Stimulated activated CD4-positive, alpha-beta T cell treated with anti-CD3 and anti-CD28 coated beads, Interleukin-12 subunit alpha, Interleukin-12 subunit beta, amount 100 ng/mL, for 48 hours (primary cell): ENCODE results near the gene NR2C2.
"Not testable (repeated sequence)": the region's sequence is repeated elsewhere in the genome, so short reads cannot be mapped to it uniquely, and the experiment has no call there.

Experiments used
- DNase-seq, 3 donors: peaks; one replicate each; pipeline ENCODE4 v3.0.0-alpha.2; 2020; ENCODE audit warnings: low read depth in 2 of 3, low spot score in 1 of 3

NR2C2 gene

DNA sequence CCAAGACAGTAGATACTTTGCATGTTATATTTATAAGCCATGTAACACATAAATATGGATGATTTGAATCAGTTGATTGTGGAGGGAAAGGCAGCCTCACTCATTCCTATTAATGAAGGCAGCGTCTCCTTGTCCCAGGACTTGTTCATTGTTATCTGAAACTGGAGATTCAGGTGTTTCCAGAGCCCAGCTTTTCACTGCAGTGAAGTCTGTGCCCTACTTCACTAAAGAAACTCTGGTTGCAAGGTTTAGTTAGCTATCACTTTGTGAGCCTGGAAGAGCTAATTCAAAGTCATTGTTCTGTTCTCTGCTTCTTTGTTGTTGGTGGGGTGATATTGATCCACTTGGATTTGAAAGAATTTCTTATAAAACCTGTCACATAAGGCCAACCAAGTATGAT is 9.8 kb downstream of the NR2C2 start:
- DNase-seq: no peak

DNA sequence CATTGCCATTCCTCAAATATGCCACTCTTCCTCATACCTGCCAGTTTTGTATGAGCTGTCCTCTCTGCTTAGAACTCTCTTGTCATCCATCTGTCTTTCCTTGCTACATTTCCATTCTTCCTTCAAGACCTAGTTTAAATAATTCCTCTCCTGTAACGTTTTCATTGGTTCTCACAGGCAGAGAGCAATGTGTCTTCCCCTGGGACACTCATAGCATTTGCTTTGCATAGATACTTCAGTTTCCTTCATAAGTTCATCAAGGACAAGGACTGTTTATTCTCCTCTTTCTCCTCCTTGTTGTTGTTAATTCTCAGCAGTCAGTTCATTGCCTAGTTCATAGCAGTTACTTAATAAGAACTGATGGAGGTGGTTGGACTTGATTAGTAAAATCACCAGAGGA is 10.5 kb downstream of the NR2C2 start:
- DNase-seq: no peak

DNA sequence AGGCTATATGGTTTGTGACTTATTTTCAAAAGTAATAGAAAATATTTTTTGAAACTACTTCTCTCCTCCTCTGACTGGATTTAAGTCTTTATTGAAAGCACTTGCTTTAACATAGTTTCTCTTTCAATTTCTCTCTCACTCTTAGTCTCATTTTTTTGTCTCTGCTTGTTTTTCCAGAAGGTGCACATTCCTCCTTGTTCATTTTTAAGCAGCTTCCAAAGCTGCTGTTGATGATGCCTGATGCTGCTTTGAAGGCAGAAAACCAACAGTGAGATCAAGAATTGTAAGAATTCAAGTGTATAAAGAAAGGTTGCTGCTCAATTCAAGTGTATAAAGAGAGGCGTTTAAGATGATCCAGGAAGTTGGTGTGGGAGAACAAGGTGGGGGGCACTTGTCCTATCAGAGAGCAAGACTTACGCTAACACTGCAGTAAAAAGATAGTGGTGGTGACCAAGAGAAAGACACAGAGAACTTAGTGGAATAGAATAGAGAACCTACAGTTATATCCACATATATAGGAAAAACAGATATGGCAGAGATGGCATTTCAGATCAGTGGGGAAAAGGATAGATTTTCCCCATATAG is 12.1 kb downstream of the NR2C2 start:
- no peak for DNase-seq

DNA sequence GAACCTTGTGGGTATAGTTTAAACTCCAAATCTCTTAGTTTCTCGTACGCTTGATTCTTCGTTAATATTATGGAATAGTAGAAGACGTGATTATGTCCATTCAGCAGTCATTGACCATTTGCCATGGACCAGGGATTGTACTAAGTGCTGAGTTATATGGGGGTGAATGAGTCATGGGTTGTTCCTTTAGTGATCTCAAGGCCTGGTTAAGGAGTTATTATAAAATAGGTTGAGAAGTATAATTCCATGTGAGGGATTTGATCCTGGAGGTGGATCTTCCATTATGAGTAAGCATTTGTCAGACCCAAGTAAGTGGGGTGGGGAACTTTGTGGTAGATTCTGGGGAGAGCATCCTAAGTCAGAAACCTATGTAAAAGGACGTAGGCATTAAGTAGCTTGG is 15.4 kb downstream of the NR2C2 start:
- DNase-seq: no peak

DNA sequence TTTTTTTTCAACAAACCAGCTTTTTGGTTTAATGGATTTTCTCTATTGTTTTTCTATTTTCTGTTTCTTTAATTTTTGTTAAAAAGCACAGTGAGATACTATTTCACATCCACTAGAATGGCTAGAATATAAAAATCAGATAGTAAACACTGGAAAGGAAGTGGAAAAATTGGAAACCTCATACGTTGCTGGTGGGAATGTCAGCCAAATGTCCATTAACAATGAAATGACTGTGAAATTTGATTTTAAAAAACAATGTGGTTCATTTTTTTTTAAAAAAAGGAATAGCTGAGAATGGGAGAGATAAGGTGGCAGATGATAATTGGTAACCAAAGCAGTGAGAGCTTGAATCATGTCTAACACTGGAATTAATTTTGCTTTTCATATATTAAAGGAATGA is 19.9 kb downstream of the NR2C2 start:
- no peak for DNase-seq

DNA sequence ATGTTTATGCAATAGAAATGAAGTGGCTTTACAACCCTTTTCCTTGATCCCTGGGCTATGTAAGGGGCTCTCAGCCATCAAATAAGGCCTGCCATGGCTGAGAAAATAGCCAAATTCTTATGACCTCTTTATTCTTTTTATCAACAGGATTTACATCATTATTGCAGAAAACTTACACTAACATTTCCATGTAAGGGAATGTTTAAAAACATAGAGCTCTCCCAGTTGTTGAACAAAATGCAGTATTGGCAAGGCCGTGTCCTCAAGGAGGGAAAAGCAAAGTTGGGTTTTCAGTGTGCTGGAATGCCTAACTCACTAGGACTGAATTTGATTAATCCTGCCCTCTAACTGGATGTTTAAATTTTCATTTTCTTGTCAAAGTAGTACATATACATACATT is 22.3 kb downstream of the NR2C2 start:
- DNase-seq: no peak

DNA sequence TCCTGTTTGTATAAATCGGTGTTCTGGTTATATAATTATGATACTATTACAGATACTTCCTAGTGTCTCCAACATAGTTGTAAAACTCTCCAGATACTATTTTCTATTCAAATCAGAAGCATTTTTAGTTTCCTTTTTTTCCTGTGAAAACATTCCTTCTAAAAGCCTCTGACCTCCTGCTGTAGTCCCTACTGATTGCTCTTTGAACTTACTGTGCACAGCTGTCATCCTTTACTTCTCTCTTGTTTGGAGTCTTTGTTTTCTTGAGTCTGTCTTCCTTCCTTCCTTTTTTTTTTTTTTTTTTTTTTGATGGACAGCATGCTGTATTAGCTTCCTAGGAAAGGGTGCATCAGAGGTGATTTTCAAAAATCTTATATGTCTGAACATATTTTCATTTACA is 28.9 kb downstream of the NR2C2 start:
- DNase-seq: no peak

DNA sequence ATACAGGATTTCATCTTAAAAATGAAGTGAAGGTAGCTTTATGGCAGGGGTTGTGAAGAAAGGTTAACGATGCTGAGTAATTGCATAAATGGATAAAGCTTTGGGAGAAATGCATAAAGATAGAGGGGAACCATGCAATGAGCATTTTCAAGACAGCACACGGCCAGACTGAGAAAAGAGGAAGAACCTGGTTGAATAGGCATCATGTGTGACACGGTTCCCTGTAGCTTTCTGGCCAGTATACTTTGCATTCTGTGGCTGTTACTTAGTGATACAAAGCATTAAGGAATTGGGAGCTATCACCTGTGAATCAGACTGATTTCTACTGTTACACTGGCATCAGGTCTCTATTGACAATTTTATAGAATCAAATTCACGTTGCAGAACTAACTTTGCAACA is 33.3 kb downstream of the NR2C2 start:
- DNase-seq: no peak

DNA sequence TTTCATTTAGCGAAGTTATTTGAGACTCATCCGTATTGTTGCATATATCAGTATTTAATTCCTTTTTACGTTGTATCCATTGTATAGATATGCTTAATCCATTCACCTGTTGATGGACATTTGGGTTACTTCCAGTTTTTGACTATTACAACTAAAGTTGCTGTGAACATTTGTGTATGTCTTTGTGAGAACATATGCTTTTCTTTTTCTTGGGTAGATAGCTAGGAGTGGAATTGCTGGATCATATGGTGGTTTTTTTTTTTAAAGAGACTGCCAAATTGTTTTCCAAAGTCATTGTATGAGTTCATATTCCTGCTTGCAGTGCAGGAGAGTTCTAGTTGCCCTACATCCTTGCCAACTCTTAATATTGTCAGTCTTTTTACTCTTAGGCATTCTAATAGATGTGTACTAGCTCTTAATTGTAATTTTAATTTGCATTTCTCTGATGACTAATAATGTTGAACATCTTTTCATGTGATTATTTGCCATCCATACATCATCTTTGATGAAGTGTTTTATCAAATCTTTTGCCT is 37.3 kb downstream of the NR2C2 start:
- no peak for DNase-seq

DNA sequence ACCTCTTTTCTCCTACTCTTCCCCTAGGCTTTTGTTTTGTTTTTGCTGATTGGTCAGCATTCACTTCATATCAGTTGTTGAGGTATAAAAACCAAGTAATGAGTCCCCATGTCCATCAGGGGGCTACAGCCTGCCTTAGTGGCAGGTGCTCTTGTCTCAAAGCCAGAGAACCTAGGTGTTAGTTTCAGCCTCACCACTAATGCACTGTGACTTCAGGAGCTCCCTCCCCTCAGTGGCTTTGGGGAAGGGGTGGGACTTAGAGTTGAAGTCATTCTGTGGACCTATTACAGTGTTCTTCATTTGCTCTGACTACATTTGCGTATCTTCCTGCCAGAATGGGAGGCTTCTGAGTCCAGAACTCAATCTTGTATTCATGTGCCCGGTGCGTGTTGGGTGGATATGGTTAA is 41.6 kb downstream of the NR2C2 start:
- peak; percentile 5 to 31 (median 24) for DNase-seq

DNA sequence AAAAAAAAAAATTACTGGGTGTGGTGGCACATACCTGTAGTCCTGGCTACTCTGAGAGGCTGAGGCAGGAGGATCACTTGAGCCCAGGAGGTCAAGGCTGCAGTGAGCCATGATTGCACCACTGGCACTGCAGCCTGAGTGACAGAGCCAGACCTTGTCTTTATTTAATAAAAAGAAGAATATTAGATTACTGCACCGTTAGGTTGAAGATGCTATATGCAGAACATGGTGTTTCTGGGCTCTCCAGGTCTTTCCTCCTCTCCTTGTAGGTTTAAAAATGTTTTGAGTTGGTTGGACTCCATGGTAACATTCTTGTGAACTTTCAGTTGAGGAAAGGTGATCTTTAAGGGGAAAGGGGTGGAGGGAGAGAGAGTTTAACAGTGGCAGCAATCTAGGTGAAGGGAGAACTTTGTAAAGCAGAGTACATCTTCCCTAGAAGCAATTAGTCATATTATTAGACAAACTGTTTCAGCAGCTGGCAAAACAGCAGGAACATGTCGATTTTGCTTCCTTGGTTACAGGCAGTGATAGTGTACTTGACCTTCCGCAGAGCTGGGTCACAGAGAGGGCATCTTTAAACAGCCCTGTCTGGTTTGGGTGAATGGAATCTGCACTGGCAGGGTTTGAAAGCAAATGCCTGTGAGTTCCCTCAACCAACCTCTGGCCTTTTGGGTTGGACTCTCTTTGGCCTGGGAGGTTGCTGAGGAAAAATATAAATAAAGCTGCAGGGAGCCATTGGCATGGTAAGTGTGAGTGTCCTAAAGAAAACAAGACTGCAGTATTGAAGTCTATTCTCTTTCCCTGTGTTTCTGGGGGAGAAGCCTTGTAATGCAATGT is 42.8 kb downstream of the NR2C2 start:
- DNase-seq: no peak

DNA sequence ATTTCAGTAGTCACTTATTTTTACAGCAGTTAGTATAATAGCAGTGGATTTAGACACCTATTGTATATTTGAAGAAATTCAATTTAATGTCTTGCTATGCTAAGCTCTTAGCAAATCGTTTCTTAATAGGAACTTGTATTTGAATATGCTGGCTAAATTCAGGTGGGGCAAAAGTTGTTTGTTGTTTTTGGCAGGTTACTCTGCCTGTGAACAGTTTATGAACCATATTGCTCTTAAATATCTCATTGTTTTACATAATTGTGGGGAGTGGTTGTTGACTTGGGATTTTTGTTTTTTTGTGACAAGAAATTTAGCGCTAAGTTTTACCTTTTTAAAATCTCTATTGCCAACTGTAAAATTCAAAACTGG is 43.4 kb downstream of the NR2C2 start:
- DNase-seq: no peak

DNA sequence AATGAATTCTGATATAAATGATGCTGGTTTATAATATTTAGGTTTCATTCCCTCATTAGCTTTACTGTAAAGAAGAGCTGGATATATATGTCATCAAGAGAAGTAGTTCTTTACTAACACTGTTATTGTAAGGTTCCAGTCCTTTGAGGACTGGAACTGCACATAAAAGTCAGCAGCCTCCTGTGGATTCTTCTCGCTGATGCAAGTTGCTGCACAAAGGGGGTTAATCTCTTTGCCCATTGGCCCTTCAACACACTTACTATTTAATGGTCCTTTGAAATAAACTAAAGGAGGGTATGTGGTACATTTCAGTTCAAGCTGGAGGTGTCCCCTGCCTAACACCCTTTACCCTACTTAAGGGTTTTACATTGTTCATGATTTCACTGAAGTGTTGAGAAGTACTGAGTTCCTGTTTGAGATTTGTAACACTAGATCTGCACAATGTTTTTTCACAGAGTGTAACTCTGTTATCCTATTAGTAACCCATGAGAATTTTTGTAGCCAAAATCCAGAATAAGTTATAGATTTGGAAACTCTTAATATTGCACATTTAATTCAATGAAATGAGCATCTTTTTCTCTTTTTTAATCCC is 43.9 kb downstream of the NR2C2 start:
- no peak for DNase-seq

DNA sequence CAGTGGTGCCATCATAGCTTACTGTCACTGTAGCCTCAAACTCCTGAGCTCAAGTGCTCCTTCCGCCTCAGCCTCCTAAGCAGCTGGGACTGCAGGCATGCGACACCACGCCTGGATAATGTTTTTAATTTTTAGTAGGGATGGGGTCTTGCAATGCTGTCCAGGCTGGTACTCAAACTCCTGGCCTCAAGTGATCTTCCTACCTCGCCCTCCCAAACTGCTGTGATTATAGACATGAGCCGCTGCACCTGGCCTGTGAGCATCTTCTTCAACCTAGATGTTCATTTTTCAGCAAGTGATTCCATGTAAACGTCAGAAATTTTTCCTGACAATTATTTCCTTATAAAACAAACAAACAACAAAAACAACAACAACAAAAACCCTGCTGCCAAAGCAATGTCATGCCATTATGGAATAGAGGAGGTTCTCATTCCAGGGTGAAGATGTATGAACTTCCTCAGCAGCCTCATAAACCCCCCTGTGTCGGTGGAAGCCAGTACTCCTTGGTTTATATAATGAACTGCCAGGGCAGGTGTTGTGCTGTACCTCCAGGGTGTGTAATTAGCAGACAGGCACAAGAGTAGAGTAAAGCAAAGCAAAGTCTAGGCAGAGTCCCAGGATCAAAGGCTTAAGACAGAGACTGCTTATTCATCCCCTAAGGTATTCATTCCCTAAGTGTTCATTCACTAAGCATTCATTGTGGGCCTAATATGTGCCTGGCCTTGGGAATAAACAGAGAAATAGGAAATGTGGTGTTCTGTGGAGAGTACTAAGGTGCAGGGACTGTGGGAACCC is 44.6 kb downstream of the NR2C2 start:
- no peak for DNase-seq

DNA sequence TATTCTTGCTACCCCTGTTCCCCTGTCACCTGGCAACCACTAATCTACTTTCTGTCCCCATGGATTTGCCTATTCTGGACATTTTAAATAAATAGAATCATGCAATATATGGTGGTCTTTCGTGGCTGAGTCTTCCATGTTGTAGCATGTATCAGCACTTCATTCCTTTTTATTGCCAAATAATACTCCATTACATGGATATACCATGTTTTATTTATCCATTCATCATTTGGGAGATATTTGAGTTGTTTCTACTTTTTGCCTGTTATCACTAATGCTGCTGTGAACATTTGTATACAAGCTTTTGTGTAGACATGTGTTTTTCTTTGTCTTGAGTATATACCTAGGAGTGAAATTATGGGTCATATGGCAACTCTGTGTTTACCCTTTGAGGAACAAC is 50.6 kb downstream of the NR2C2 start:
- DNase-seq: no peak

DNA sequence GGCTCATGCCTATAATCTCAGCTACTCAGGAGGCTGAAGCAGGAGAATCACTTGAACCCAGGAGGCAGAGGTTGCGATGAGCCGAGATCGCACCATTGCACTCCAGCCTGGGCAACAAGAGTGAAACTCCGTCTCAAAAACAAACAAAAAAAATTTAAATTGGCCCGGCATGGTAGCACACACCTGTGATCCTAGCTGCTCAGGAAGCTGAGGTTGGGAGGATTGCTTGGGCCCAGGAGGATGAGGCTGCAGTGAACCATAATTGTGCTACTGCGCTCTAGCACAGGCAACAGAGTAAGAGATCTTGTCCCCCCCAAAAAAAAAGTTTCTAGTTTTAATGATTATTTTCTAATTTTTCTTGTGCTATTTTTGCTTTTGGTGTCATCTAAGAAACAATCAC is 51.8 kb downstream of the NR2C2 start:
- not testable (repeated sequence) for DNase-seq

DNA sequence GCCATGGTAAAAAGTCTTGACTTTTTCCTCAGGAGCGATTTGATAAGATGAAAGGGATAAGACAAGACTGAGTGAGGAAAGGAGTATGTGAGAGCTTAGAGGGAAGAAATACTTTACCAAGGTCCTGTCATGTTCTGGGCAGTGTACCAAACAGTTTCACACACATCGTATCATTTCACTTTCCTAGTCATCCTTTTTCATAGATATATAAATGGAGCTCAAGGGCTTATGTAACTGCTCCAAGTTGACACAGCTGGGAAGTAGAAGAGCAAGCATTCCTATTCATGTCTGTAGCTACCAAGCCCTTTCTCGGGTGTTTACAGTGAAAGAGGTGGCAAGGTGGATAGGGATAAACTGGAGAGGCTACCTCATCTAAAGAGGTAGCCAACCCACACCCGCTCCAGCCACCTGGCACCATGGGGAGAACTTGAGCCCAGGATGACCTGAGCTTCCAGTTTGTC is 60.3 kb downstream of the NR2C2 start:
- no peak for DNase-seq

DNA sequence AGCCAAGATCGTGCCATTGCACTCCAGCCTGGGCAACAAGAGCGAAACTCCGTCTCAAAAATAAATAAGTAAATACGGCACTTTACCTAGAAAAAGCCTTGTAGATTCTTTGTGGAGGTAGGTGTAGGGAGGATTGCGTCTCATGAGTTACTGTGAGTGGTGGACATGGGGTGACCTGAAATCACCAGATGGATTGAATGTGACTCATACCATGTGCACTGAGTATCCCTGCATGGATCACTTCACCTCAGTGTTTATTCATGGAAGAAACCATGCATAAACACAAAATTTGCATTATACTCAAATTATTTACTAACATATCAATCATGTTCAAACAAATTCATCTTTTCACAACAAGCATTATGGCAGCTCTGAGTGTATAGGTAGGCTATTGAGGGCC is 61.8 kb downstream of the NR2C2 start:
- no peak for DNase-seq

DNA sequence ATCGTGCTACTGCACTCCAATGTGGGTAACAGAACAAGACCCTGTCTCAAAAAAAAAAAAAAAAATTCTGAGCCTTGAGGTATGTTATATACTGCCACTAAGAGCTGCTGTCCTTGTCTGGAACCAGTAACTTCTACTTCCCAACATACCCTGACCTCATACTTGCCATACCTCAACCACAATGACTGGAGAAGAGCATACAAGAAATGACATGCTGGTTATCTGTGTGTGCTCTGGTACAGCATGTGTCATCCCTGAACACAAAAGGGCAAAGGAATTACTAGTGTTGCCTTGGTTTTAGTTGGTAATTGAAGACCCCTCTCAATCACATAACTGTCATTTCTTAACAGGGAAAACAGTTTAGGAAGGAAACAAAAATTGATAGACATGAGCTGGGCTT is 63.3 kb downstream of the NR2C2 start:
- DNase-seq: no peak

DNA sequence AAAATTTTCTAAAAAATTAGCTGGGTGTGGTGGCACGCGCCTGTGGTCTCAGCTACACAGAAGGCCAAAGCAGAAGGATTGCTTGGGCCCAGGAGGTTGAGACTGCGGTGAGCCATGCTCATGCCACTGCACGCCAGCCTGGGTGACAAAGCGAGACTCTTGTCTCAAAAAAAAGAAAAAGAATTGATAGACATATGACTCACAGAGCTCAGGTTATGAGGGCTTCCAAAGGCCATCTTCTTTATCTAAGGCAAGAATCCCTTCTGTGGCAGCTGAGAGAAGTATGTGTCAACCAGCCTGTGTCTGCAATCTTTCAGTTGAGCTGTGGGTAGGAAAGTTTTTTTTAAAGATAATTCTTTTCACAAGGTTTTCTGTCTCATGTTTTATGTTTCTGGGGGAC is 63.8 kb downstream of the NR2C2 start:
- no peak for DNase-seq

DNA sequence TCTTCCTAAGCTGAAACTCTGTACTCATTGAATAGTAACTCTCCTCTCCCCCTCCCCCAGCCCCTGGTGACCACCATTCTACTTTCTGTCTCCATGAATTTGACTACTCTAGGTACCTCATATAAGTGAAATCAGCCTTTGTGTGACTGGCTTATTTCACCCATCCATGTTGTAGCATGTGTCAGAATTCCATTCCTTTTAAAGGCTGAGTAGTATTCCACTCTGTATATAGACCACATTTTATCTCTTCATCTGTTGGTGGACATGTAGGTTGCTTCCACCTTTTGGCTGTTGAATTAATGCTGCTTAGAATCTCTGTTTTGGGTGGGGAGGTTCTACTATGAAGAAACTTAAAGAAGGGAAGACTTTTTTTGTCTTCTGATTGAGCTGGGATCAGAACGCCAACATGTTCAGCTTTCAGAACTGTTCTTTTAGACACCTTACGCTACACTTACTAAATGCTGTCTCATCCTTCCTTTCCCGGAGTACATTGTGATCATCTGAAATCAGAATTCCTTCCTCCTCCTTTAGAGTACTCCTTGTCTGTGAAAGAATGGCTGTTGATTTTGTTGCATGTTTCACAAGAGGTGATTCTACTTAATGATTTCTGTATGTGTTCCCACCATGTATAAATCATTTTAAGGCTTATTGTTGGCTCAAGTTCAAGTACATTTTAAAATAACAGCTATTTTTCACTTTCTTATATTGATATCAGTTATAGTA is 67.4 kb downstream of the NR2C2 start:
- no peak for DNase-seq
